BJ (cell line): ENCODE results near the gene SLC44A5. TPM values are rescaled to one million over a fixed set of nuclear protein-coding genes. Genes with fewer than 3 reads are reported as not detected.

Source experiments
- CTCF ChIA-PET: fragments of 350-600 bp; formaldehyde crosslinking; extraction: SDS; loops from one replicate; lab custom pipeline; 2021; ENCODE audit warnings: antibody characterized with exemption, inconsistent platforms; lab: Yijun Ruan, JAX
- POLR2A ChIA-PET: fragments of 300-600 bp; sonication (Branson Sonifier 250); formaldehyde crosslinking; extraction: SDS; loops from one replicate; lab custom pipeline; 2021; ENCODE audit warnings: antibody characterized with exemption; lab: Charles Lee
- DNase-seq: peaks from one replicate; pipeline ENCODE4 v3.0.0-alpha.2; 2011; ENCODE audit warnings: low read depth
- H3K27me3 ChIP-seq: 2 replicates; pipeline ENCODE4 v1.6.0; 2011; ENCODE audit warnings: low read length; ENCODE audit not compliant: control insufficient read depth, insufficient read depth
- H3K36me3 ChIP-seq: 2 replicates; pipeline ENCODE4 v1.5.1; 2011; ENCODE audit warnings: low read length; ENCODE audit not compliant: control insufficient read depth, insufficient read depth
- H3K4me3 ChIP-seq: 2 replicates; pipeline ENCODE4 v1.5.1; 2011; ENCODE audit warnings: low read depth, mild to moderate bottlenecking, control low read depth, low read length
- polyA plus RNA-seq: library from polyadenylated mRNA; depleted of rRNA; stranded (reverse); fragments of >200 nt; gene quantifications from 2 replicates; pipeline ENCODE4 v1.2.3, GENCODE V29; 2011
- TF ChIP-seq, protein P1 (sequence below): IDR thresholded peaks from 2 replicates; pipeline ENCODE4 v1.5.1; 2011; ENCODE audit warnings: low read depth, mild to moderate bottlenecking, control low read depth, inconsistent platforms, low read length, moderate library complexity; ENCODE audit not compliant: insufficient read depth

SLC44A5 gene
- polyA plus RNA-seq, 1 experiment: 0.07 TPM

DNA sequence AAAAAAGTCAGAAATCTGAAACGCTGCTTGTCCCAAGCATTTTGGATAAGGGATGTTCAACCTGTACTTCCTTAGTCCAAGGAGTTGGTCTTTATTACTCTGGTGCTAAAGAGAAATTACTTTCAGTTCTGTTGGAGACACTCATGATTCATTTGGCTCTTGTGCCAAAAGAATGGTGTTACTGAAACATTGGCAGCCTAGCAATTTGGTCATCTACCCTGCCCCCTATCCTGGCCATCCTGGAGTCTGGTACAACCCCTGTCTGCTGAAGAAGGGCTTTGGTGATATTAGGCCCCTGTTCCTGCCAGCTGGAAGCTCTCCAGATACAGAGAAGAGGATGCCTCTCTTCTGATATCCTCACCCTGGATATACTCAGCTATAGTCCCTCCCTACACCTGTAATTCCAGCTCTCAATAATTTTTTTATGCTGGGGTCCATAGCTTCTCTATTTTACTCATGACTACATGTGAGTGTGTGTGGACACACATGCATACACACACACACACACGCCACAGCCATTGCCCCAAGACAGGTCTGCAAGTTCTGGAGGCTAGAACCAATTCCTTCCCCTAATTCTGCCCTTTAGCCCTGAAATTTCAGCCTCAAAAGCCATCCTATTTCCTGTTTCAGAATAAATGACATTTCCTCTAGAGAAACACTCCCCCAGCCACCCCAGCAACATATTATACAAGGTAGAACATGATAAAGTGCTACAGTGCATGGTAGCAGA is 436.7 kb downstream of the SLC44A5 start:
- H3K36me3 ChIP-seq: no peaks in the 10 kb centered on the region

DNA sequence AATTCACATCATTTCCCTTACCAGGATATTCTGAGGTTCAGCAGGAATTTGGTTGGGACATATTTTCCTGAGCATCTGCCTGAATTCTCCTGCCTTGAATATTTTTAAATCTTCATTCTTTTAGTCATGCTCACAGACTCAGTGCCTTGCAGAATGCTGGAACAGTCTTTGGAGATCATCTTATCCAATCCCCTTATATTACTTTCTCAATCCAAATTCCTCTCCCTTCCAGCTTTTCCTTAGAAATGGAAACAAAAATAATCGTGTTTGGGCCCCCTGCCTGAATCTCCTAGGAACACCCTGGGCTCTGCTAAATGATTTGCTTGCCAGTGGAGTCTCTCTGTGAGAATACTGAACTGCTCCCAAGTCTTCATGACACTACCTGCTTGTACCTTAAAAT is 438.4 kb downstream of the SLC44A5 start:
- CTCF ChIA-PET: interaction anchor here (0.5 to 0.6 kb wide), 2 partner anchors 220 to 350 kb away, joined by 3 read pairs; no protein-coding TSS in a partner anchor
- TF ChIP-seq, protein P1, sequence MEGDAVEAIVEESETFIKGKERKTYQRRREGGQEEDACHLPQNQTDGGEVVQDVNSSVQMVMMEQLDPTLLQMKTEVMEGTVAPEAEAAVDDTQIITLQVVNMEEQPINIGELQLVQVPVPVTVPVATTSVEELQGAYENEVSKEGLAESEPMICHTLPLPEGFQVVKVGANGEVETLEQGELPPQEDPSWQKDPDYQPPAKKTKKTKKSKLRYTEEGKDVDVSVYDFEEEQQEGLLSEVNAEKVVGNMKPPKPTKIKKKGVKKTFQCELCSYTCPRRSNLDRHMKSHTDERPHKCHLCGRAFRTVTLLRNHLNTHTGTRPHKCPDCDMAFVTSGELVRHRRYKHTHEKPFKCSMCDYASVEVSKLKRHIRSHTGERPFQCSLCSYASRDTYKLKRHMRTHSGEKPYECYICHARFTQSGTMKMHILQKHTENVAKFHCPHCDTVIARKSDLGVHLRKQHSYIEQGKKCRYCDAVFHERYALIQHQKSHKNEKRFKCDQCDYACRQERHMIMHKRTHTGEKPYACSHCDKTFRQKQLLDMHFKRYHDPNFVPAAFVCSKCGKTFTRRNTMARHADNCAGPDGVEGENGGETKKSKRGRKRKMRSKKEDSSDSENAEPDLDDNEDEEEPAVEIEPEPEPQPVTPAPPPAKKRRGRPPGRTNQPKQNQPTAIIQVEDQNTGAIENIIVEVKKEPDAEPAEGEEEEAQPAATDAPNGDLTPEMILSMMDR: no peak
- Histone ChIP-seq H3K36me3 (no peaks in the 10 kb centered on the region), H3K27me3 (no peaks in the 10 kb centered on the region), H3K4me3 (no peak overlapping the region)
- DNase-seq: no peak
- POLR2A ChIA-PET: no interaction called here

More for the DNA sequence above, 436.7 kb downstream of the SLC44A5 start:
- TF ChIP-seq, protein P1: no peak
- Histone ChIP-seq H3K4me3 (no peak overlapping the region), H3K27me3 (no peaks in the 10 kb centered on the region)
- no peak for DNase-seq
- ChIA-PET CTCF (interaction anchor here (0.6 kb wide), 1 partner anchor 1311 kb away, joined by 3 read pairs; no protein-coding TSS in a partner anchor), POLR2A (no interaction called here)

DNA sequence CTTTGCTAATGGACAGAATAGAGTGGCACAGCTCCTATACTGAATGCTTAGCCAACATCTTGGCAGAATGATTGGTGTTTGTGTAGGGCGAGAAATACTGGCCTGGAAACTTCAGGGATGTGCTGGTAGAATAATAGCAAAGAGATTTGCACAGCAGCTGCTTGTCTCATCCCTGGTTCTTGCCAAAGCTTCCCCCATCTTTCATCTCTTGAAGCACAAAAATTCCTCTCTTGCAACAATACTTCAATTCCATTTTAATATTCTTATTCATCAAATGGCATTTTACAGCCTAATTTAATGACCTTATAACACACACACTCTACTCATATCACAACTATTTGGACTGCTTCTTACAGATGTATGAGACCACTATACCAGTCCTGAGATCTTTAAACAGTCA is 439.0 kb downstream of the SLC44A5 start:
- Histone ChIP-seq H3K36me3 (no peaks in the 10 kb centered on the region), H3K27me3 (no peaks in the 10 kb centered on the region), H3K4me3 (no peak overlapping the region)
- ChIA-PET CTCF (no interaction called here), POLR2A (no interaction called here)
- DNase-seq: no peak
- TF ChIP-seq, protein P1: no peak

DNA sequence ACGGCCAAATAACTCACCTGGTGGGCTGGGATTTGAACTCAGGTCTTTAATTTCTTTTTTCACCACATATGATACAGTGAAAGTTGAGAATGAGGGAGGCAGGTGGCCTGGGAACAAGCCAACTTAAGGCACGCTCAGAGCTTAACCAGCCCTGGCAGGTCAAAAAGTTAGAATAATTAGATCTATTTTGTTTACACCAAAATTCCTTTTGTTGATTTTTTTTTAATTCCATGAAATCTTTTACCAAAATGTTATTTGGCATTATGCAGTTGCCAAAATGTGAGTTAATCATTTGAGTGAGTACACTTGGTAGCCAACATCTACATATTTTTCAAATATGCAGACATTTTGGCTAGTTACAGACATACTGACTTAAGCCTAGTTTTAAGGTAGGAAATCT is 439.9 kb downstream of the SLC44A5 start:
- Histone ChIP-seq H3K27me3 (no peaks in the 10 kb centered on the region), H3K4me3 (no peak overlapping the region), H3K36me3 (no peaks in the 10 kb centered on the region)
- TF ChIP-seq, protein P1: no peak
- DNase-seq: no peak
- CTCF ChIA-PET: no interaction called here
- POLR2A ChIA-PET: no interaction called here

DNA sequence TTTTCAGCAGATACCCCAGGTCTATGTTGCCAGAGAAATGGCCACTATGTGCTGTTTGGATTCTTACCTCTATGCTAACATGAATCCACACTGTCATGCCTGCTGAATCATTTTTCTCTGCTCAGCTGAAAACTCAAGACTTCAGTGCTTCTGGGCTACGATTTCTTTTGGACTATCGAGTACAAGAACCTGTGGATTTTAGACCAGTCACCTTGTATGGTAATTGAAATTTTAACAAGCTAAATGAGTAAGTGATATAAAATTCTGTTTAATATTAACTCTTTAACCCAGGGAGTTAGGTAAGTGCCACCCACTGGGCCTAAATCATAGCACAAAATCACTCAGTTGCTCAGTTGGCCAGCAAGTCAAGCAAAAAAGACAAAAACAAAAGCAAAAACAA is 440.9 kb downstream of the SLC44A5 start:
- ChIA-PET POLR2A (no interaction called here), CTCF (no interaction called here)
- DNase-seq: no peak

More for the DNA sequence above, 440.9 kb downstream of the SLC44A5 start:
- Histone ChIP-seq H3K4me3 (no peak overlapping the region), H3K27me3 (no peaks in the 10 kb centered on the region), H3K36me3 (no peaks in the 10 kb centered on the region)
- TF ChIP-seq, protein P1: no peak
